WTC11 (cell line): ENCODE measurements around the gene CDK10. TPM values are rescaled to one million over a fixed set of nuclear protein-coding genes. Genes with fewer than 3 reads are reported as not detected.
"Not testable (repeated sequence)": the region's sequence is repeated elsewhere in the genome, so short reads cannot be mapped to it uniquely, and the experiment has no call there.

Source experiments
- ATAC-seq: fragments of 200-7000 bp; cut with Tn5 transposase; 2 replicates; pipeline ENCODE4 v1.10.0; 2021; ENCODE audit warnings: mild to moderate bottlenecking, moderate library complexity
- CTCF ChIA-PET: fragments of 300-600 bp; sonication (Branson Sonifier 250); formaldehyde crosslinking; loops from one replicate; lab custom pipeline; 2021; ENCODE audit warnings: antibody characterized with exemption; lab: Charles Lee
- POLR2A ChIA-PET: fragments of 350-600 bp; sonication (Branson Sonifier 250); formaldehyde crosslinking; loops from one replicate; lab custom pipeline; 2021; ENCODE audit warnings: antibody characterized with exemption; lab: Charles Lee
- DNase-seq: peaks from one replicate; pipeline ENCODE4 v3.0.0; 2021; ENCODE audit warnings: low spot score
- H3K27ac Mint-ChIP-seq: 2 replicates; pipeline ENCODE4 v1.8.0; 2021; ENCODE audit warnings: mixed read lengths
- H3K27me3 Mint-ChIP-seq: 2 replicates; pipeline ENCODE4 v1.8.0; 2021; ENCODE audit warnings: low read depth, mild to moderate bottlenecking, moderate library complexity, mixed read lengths
- H3K36me3 Mint-ChIP-seq: 2 replicates; pipeline ENCODE4 v1.8.0; 2021; ENCODE audit warnings: mixed read lengths
- H3K4me1 Mint-ChIP-seq: 2 replicates; pipeline ENCODE4 v1.8.0; 2022; ENCODE audit warnings: mixed read lengths
- H3K4me3 Mint-ChIP-seq: 2 replicates; pipeline ENCODE4 v1.8.0; 2021; ENCODE audit warnings: mild to moderate bottlenecking, moderate library complexity, mixed read lengths
- H3K9me3 Mint-ChIP-seq: 2 replicates; pipeline ENCODE4 v1.8.0; 2021; ENCODE audit warnings: mixed read lengths
- ATF6 ChIP-seq: sonication (generic); formaldehyde crosslinking; IDR thresholded peaks from 2 replicates; pipeline ENCODE4 v1.8.1; 2023; ENCODE audit warnings: mild to moderate bottlenecking, missing genetic modification reagents
- E2F1 ChIP-seq: sonication (generic); formaldehyde crosslinking; IDR thresholded peaks from 2 replicates; pipeline ENCODE4 v1.8.0; 2022; ENCODE audit warnings: mild to moderate bottlenecking, missing genetic modification reagents
- E2F5 ChIP-seq: sonication (generic); formaldehyde crosslinking; IDR thresholded peaks from 2 replicates; pipeline ENCODE4 v1.8.1; 2022; ENCODE audit warnings: mild to moderate bottlenecking, moderate library complexity, missing genetic modification reagents
- ELF4 ChIP-seq: sonication (generic); formaldehyde crosslinking; IDR thresholded peaks from 2 replicates; pipeline ENCODE4 v1.8.1; 2022; ENCODE audit warnings: low read depth, mild to moderate bottlenecking, moderate library complexity, missing genetic modification reagents
- IRF1 ChIP-seq: sonication (generic); formaldehyde crosslinking; IDR thresholded peaks from 2 replicates; pipeline ENCODE4 v1.8.0; 2023; ENCODE audit warnings: missing genetic modification reagents
- NFATC4 ChIP-seq: fragments of 250-450 bp; sonication (Bioruptor Pico); IDR thresholded peaks from 2 replicates; pipeline ENCODE4 v1.9.0; 2021; ENCODE audit warnings: mild to moderate bottlenecking
- NR3C1 ChIP-seq: sonication (generic); formaldehyde crosslinking; conservative IDR thresholded peaks from 2 replicates; pipeline ENCODE4 v1.8.1; 2023; ENCODE audit warnings: low read depth, mild to moderate bottlenecking, missing genetic modification reagents
- PRRX2 ChIP-seq: fragments of 250-450 bp; sonication (Bioruptor Pico); IDR thresholded peaks from 2 replicates; pipeline ENCODE4 v1.8.0; 2021; ENCODE audit warnings: mild to moderate bottlenecking
- SMAD3 ChIP-seq: sonication (generic); formaldehyde crosslinking; IDR thresholded peaks from 2 replicates; pipeline ENCODE4 v1.8.0; 2022; ENCODE audit warnings: missing genetic modification reagents, mild to moderate bottlenecking, borderline replicate concordance
- TCF7 ChIP-seq: sonication (generic); formaldehyde crosslinking; IDR thresholded peaks from 2 replicates; pipeline ENCODE4 v1.8.0; 2022; ENCODE audit warnings: mild to moderate bottlenecking, low read depth, missing genetic modification reagents, moderate library complexity
- ZNF138 ChIP-seq: sonication (generic); formaldehyde crosslinking; conservative IDR thresholded peaks from 2 replicates; pipeline ENCODE4 v1.8.1; 2022; ENCODE audit warnings: mild to moderate bottlenecking, moderate library complexity, missing genetic modification reagents
- total RNA-seq: library from RNA; stranded (reverse); gene quantifications from 3 replicates; pipeline ENCODE4 v1.2.3, GENCODE V29; 2021

CDK10 gene
- total RNA-seq, 1 experiment from 2014 or later = 102 TPM

- TF ChIP-seq SMAD3 (no peak), E2F1 (CRISPR knock-in tag) (no peak), IRF1 (CRISPR knock-in tag) (no peak), E2F5 (CRISPR knock-in tag) (no peak), PRRX2 (CRISPR knock-in tag) (no peak)
These were observed 10.7 kb downstream of the CDK10 start (continued) for GRCh38 chr16:89697161-89697615.

GRCh38 chr16:89697616-89698331 lies 11.3 kb downstream of the CDK10 start:
- no peak overlapping the region for H3K4me3 Mint-ChIP-seq
- no peaks in the 10 kb centered on the region for H3K9me3 Mint-ChIP-seq
- ChIA-PET POLR2A (interaction anchor here (0.8 kb wide), 1 partner anchor 11 kb away, joined by 7 read pairs; the partner anchor contains the start of gene CDK10), CTCF (interaction anchor here (1.0 to 2.5 kb wide), 2 partner anchors 8 to 97 kb away, joined by 3 to 9 read pairs; no protein-coding TSS in a partner anchor)
- H3K36me3 Mint-ChIP-seq = peaks cover 12% of the 10 kb centered on the region
- H3K27ac Mint-ChIP-seq = no peak overlapping the region
- ATAC-seq (no peak), DNase-seq (no peak)
- no peak for TF ChIP-seq NR3C1 (CRISPR knock-in tag)
- no peak for TF ChIP-seq ELF4
- no peak for TF ChIP-seq TCF7 (CRISPR knock-in tag)
- no peak for TF ChIP-seq ATF6 (CRISPR knock-in tag)
- no peak for TF ChIP-seq ZNF138 (CRISPR knock-in tag)
- TF ChIP-seq NFATC4 (CRISPR knock-in tag) = no peak
- peaks cover 12% of the 10 kb centered on the region for H3K4me1 Mint-ChIP-seq
- H3K27me3 Mint-ChIP-seq = peaks cover 2% of the 10 kb centered on the region

- H3K27ac Mint-ChIP-seq, H3K4me3 Mint-ChIP-seq, POLR2A ChIA-PET, DNase-seq, H3K36me3 Mint-ChIP-seq, ATAC-seq, H3K9me3 Mint-ChIP-seq: not testable (repeated sequence)
- Mint-ChIP-seq H3K27me3 (peaks cover 12% of the 10 kb centered on the region), H3K4me1 (peaks cover 12% of the 10 kb centered on the region)
- CTCF ChIA-PET = interaction anchor here (3.6 kb wide), 1 partner anchor 12 kb away, joined by 19 read pairs; the partner anchor contains the start of gene CDK10
These were observed 12.2 kb downstream of the CDK10 start for GRCh38 chr16:89698717-89699116.

GRCh38 chr16:89699629-89700099 lies 13.2 kb downstream of the CDK10 start:
- not testable (repeated sequence) for ATAC-seq, H3K9me3 Mint-ChIP-seq, DNase-seq, H3K27ac Mint-ChIP-seq, H3K36me3 Mint-ChIP-seq
- peaks cover 12% of the 10 kb centered on the region for H3K4me1 Mint-ChIP-seq
- POLR2A ChIA-PET = interaction anchor here (0.9 to 2.6 kb wide), 7 partner anchors 12 to 891 kb away, joined by 3 to 18 read pairs (median 6); partner anchors contain the start of genes CDK10, CHMP1A and SPATA33
- CTCF ChIA-PET = interaction anchor here (0.5 to 3.6 kb wide), 34 partner anchors 11 to 406 kb away, joined by 3 to 36 read pairs (median 4); partner anchors contain the start of genes CDK10, CHMP1A, MC1R and SPATA33
- H3K27me3 Mint-ChIP-seq = peaks cover 21% of the 10 kb centered on the region
- H3K4me3 Mint-ChIP-seq = peak overlapping the region; percentile 64
